HepG2 (cell line): ENCODE measurements around the gene IQSEC1. TPM values are rescaled to one million over a fixed set of nuclear protein-coding genes. Genes with fewer than 3 reads are reported as not detected.

Experiments used
- ATAC-seq: fragments of 200-7000 bp; cut with Tn5 transposase; 3 replicates; pipeline ENCODE4 v1.9.1; 2020; ENCODE audit warnings: mild to moderate bottlenecking, moderate library complexity
- BruUV-seq: library from RNA; stranded (reverse); fragments of 400-500 nt; replicated peaks from 2 replicates; lab custom pipeline; 2021; lab: Mats Ljungman, UMichigan
- CTCF ChIA-PET: fragments of 300-600 bp; formaldehyde crosslinking; extraction: SDS; loops from one replicate; lab custom pipeline; 2021; ENCODE audit warnings: low total read pairs, inconsistent platforms, low intra/inter-chr PET ratio; lab: Yijun Ruan, JAX
- POLR2A ChIA-PET: fragments of 350-600 bp; sonication (Branson Sonifier 250); formaldehyde crosslinking; loops from one replicate; lab custom pipeline; 2020; ENCODE audit warnings: antibody characterized with exemption, inconsistent platforms; lab: Yijun Ruan, JAX
- DNase-seq: peaks from one replicate; pipeline ENCODE4 v3.0.0-alpha.2; 2015; ENCODE audit warnings: low spot score
- FAIRE-seq: peaks from 3 replicates; lab custom pipeline; 2011; peaks lifted over from hg19 to GRCh38; lab: Jason Lieb, UNC
- H2AFZ ChIP-seq: one replicate; pipeline ENCODE4 v1.6.1; 2011; ENCODE audit warnings: low read length, inconsistent platforms
- H3K27ac ChIP-seq: fragments of 300-600 bp; 3 replicates; pipeline ENCODE4 v1.8.0; 2011; ENCODE audit warnings: mixed run types, mild to moderate bottlenecking, mixed read lengths, low read length, inconsistent platforms; ENCODE audit not compliant: insufficient read depth; ENCODE audit errors: extremely low read length
- H3K27me3 ChIP-seq, 2 experiments: fragments of 200-600 bp in 1 of 2; 2 replicates in 1 of 2; 3 replicates in 1 of 2; pipeline versions ENCODE4 v1.6.0 to v1.8.0; 2011; ENCODE audit warnings: low read length in 2 of 2, mild to moderate bottlenecking in 2 of 2, moderate library complexity in 2 of 2, inconsistent platforms in 1 of 2; ENCODE audit not compliant: insufficient read depth in 2 of 2, control insufficient read depth in 1 of 2
- H3K36me3 ChIP-seq, 2 experiments: fragments of 200-600 bp in 1 of 2; replicated peaks in 1 of 2; 2 replicates in 1 of 2; 3 replicates in 1 of 2; pipeline versions ENCODE4 v1.5.1 to v1.8.0; 2011; ENCODE audit warnings: low read length in 2 of 2, inconsistent platforms in 1 of 2; ENCODE audit not compliant: insufficient read depth in 2 of 2, control insufficient read depth in 1 of 2
- H3K4me1 ChIP-seq: 2 replicates; pipeline ENCODE4 v1.5.1; 2012; ENCODE audit warnings: low read length, inconsistent platforms; ENCODE audit not compliant: insufficient read depth
- H3K4me2 ChIP-seq: 2 replicates; pipeline ENCODE4 v1.6.0; 2011; ENCODE audit warnings: low read depth, low read length, inconsistent platforms
- H3K4me3 ChIP-seq, 3 experiments: fragments of 200-600 bp in 1 of 3; sonication (generic), shearing (Covaris generic) in 1 of 3; replicated peaks in 1 of 3; 2 replicates each; pipeline ENCODE4 v1.5.1; 2011 to 2016; ENCODE audit warnings: low read length in 3 of 3, inconsistent platforms in 2 of 3, low read depth in 2 of 3, mild to moderate bottlenecking in 2 of 3, control low read depth in 1 of 3, mixed read lengths in 1 of 3; ENCODE audit not compliant: insufficient read depth in 1 of 3
- H3K79me2 ChIP-seq: one replicate; pipeline ENCODE4 v1.6.1; 2011; ENCODE audit warnings: low read length, inconsistent platforms; ENCODE audit not compliant: insufficient read depth
- H3K9ac ChIP-seq: 2 replicates; pipeline ENCODE4 v1.6.0; 2011; ENCODE audit warnings: mild to moderate bottlenecking, low read depth, low read length, inconsistent platforms; ENCODE audit not compliant: insufficient read depth
- H3K9me3 ChIP-seq: 2 replicates; pipeline ENCODE4 v1.5.1; 2012; ENCODE audit warnings: mild to moderate bottlenecking, low read length
- H4K20me1 ChIP-seq: 2 replicates; pipeline ENCODE4 v1.6.0; 2011; ENCODE audit warnings: inconsistent platforms, mild to moderate bottlenecking, low read length, moderate library complexity; ENCODE audit not compliant: insufficient read depth
- AGO2 ChIP-seq: fragments of 200-400 bp; formaldehyde crosslinking; optimal IDR thresholded peaks from 2 replicates; pipeline ENCODE3; 2017; ENCODE audit warnings: mild to moderate bottlenecking, low read depth, low read length, moderate library complexity
- FOXO1 ChIP-seq: sonication (generic); formaldehyde crosslinking; IDR thresholded peaks from 2 replicates; pipeline ENCODE4 v1.4.0; 2020; ENCODE audit warnings: missing genetic modification reagents
- IRF2 ChIP-seq: IDR thresholded peaks from 2 replicates; pipeline ENCODE4 v1.6.1; 2018; ENCODE audit warnings: missing genetic modification reagents, missing compliant biosample characterization
- MAFK ChIP-seq, 2 experiments: IDR thresholded peaks in 1 of 2; conservative IDR thresholded peaks in 1 of 2; 2 replicates each; pipeline ENCODE4 v1.6.1; 2011; ENCODE audit warnings: improper control_type of control experiment in 2 of 2, low read length in 2 of 2
- ZBTB38 ChIP-seq: sonication (generic); formaldehyde crosslinking; IDR thresholded peaks from 2 replicates; pipeline ENCODE4 v1.5.1; 2020; ENCODE audit warnings: mild to moderate bottlenecking, missing genetic modification reagents
- ZNF33B ChIP-seq: sonication (generic); formaldehyde crosslinking; IDR thresholded peaks from 2 replicates; pipeline ENCODE4 v1.5.1; 2020; ENCODE audit warnings: mild to moderate bottlenecking, missing genetic modification reagents
- ZNF510 ChIP-seq: sonication (generic); formaldehyde crosslinking; IDR thresholded peaks from 2 replicates; pipeline ENCODE4 v1.4.0; 2020; ENCODE audit warnings: low read depth, mild to moderate bottlenecking, missing genetic modification reagents
- ZNF616 ChIP-seq: sonication (generic); formaldehyde crosslinking; IDR thresholded peaks from 2 replicates; pipeline ENCODE4 v1.5.0; 2020; ENCODE audit warnings: low read depth, mild to moderate bottlenecking, missing genetic modification reagents
- ZSCAN21 ChIP-seq: sonication (generic); formaldehyde crosslinking; IDR thresholded peaks from 2 replicates; pipeline ENCODE4 v1.8.0; 2022; ENCODE audit warnings: mild to moderate bottlenecking, missing genetic modification reagents, moderate library complexity, borderline replicate concordance
- WGBS: methylation state at CpG from one replicate; pipeline ENCODE4 v1.1.6; 2017; ENCODE audit warnings: low lambda C conversion rate; 5-methylcytosine and 5-hydroxymethylcytosine counted together
- in situ Hi-C: cut with HindIII; loops from 2 replicates; pipeline ENCODE4 v1.10.0; 2017; ENCODE audit warnings: low pct_unique_long_range_greater_than_20kb; ENCODE audit not compliant: extremely low pct_ligation_motif_present
- intact Hi-C: fragments of 100-400 bp; cut with micrococcal nuclease; formaldehyde crosslinking; loops from one replicate; pipeline ENCODE4 v1.10.0; 2022; ENCODE audit not compliant: unreplicated experiment
- polyA plus RNA-seq, 8 experiments: library from polyadenylated mRNA; depleted of rRNA in 3 of 8; stranded (reverse) in 7 of 8; unstranded in 1 of 8; fragments of >200 nt; fragmentation: Illumina TruSeq in 4 of 8; extraction: Trizol in 4 of 8; gene quantifications; 2 replicates each; pipeline versions ENCODE4 v1.2.1 to v1.2.3, GENCODE V29; 2011 to 2016; ENCODE audit warnings: low read depth in 4 of 8, missing spikeins in 1 of 8, mixed read lengths in 1 of 8; ENCODE audit not compliant: insufficient read depth in 1 of 8
- total RNA-seq, 5 experiments: library from RNA; depleted of rRNA; stranded (reverse); fragments of >200 nt; fragmentation: Illumina TruSeq; extraction: Trizol; gene quantifications; 2 replicates each; pipeline ENCODE4 v1.2.3, GENCODE V29; 2016; ENCODE audit warnings: low read depth in 1 of 5
- TF ChIP-seq, protein P1 (sequence below): sonication (generic); formaldehyde crosslinking; IDR thresholded peaks from 2 replicates; pipeline ENCODE4 v1.9.0; 2022; ENCODE audit warnings: missing genetic modification reagents, mild to moderate bottlenecking, borderline replicate concordance

IQSEC1 gene
- total and polyA plus RNA-seq, 2 of the 13 experiments (the other 11 are each of a cell fraction or from before 2014, with no cell fraction given): 17.4 to 20.2 TPM

DNA sequence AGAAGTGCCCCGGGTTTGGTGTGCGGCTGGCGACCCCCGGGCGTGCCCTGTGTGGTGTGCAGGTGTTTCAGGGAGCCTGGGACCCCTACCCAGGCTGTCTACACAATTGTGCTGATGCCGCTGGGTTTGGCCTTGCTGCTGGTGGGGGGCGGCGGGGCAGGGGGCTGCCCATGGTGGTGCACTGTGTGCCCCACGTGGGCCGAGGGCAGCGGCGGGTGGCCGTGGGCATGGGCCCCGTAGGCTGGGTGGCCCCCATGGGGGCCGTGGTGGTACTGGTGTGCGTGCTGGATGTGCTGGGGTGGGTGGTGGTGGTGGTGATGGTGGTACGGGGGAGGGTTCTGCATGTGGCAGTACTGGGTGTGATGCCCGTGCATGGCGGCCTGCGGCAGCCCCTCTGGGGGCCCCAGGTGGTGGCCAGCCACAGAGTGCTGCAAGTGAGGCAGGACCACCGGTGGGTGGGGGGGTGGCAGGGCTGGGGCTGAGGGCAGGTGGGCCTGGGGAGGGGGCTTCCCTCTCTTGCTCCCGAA lies 172.3 kb downstream of the IQSEC1 start:
- H3K79me2 ChIP-seq: no peaks in the 10 kb centered on the region
- in situ Hi-C loops (no loop called here), intact Hi-C loops (loop anchor here (1.0 kb wide), 1 partner anchor 83 kb away; no protein-coding TSS in a partner anchor)
- peaks cover 12% of the 10 kb centered on the region; the same call in 1 of the 2 replicates for H4K20me1 ChIP-seq
- peaks cover 26 to 59% of the 10 kb centered on the region in 2 experiments for H3K36me3 ChIP-seq
- POLR2A ChIA-PET: no interaction called here
- CTCF ChIA-PET: no interaction called here
- TF ChIP-seq AGO2 (peak; percentile 62), ZBTB38 (no peak)
- no peaks in the 10 kb centered on the region for H3K9me3 ChIP-seq
- ATAC-seq (no peak), DNase-seq (no peak), FAIRE-seq (no peak)
- H3K4me1 ChIP-seq: peaks cover 24% of the 10 kb centered on the region
- H3K27ac ChIP-seq: no peak overlapping the region
- no peak overlapping the region for H2AFZ ChIP-seq
- no TSS peak for BruUV-seq
- H3K27me3 ChIP-seq: no peaks in the 10 kb centered on the region; a peak in 1 of 5 replicates
- H3K9ac ChIP-seq: no peak overlapping the region
- no peak overlapping the region for H3K4me3 ChIP-seq
- WGBS: 100% methylated on average over 9 of the region's 22 CpGs
- no peak overlapping the region for H3K4me2 ChIP-seq

- ChIA-PET POLR2A (no interaction called here), CTCF (no interaction called here)
- no TSS peak for BruUV-seq
- Histone ChIP-seq H4K20me1 (peaks cover 12% of the 10 kb centered on the region; the same call in 1 of the 2 replicates), H3K79me2 (no peaks in the 10 kb centered on the region), H3K27me3 (no peaks in the 10 kb centered on the region; a peak in 1 of 5 replicates), H3K27ac (no peak overlapping the region), H3K4me3 (no peak overlapping the region), H2AFZ (no peak overlapping the region), H3K9ac (no peak overlapping the region), H3K4me1 (peaks cover 42% of the 10 kb centered on the region), H3K4me2 (no peak overlapping the region), H3K9me3 (no peaks in the 10 kb centered on the region), H3K36me3 (peaks cover 13 to 41% of the 10 kb centered on the region in 2 experiments)
- 97% methylated on average over 37 of the region's 40 CpGs for WGBS
- in situ Hi-C loops: no loop called here
- no peak for DNase-seq
- intact Hi-C loops: no loop called here
- TF ChIP-seq MAFK (conservative IDR thresholded peaks at IDR 0.05 in 1 of 2, IDR thresholded peaks at IDR 0.05 in 1 of 2; ENCODE audit: low read length in 2 of 2) (peak; percentile 18 to 60; a peak in 2 of 4 replicates), ZNF33B (CRISPR knock-in tag) (no peak), ZSCAN21 (no peak), IRF2 (CRISPR knock-in tag) (no peak), ZNF616 (CRISPR knock-in tag) (no peak), FOXO1 (no peak), ZNF510 (CRISPR knock-in tag) (no peak), AGO2 (peak; percentile 86)
- TF ChIP-seq, protein P1, sequence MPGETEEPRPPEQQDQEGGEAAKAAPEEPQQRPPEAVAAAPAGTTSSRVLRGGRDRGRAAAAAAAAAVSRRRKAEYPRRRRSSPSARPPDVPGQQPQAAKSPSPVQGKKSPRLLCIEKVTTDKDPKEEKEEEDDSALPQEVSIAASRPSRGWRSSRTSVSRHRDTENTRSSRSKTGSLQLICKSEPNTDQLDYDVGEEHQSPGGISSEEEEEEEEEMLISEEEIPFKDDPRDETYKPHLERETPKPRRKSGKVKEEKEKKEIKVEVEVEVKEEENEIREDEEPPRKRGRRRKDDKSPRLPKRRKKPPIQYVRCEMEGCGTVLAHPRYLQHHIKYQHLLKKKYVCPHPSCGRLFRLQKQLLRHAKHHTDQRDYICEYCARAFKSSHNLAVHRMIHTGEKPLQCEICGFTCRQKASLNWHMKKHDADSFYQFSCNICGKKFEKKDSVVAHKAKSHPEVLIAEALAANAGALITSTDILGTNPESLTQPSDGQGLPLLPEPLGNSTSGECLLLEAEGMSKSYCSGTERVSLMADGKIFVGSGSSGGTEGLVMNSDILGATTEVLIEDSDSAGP (CRISPR knock-in tag): 0 out of 2 replicates have a peak, but pooled peaks have one; percentile 37
- no peak for ATAC-seq
- no peak for FAIRE-seq
These were observed 174.1 kb downstream of the IQSEC1 start for GRCh38 chr3:12898965-12899755.
